ENCODE data around the gene DSG3. TPM values are rescaled to one million over a fixed set of nuclear protein-coding genes. Genes with fewer than 3 reads are reported as not detected.
"Not testable (repeated sequence)": the region's sequence is repeated elsewhere in the genome, so short reads cannot be mapped to it uniquely, and the experiment has no call there.

The DSG3 gene
- polyA plus RNA-seq, 3 donors from 2014 or later, result not detected

DNA sequence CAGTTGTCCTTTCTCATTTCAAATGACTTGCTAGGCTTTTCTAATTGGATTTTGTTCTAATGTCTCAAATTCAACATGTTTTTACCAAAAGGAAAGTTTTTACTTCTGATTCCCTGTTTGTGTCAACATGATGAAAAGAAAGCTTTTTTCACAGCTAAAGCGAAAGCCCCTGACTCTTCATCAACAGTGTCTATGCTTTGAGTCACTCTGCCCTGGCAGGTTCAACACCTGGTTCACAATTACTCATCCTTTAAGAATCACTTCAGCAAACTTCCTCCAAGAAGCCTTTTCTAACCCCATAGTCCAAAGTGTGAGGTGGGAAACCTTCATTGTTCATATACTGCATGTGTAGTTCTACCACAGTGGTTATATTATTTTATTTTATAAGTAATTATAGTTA is 42.8 kb downstream of the DSG3 start:
- Mint-ChIP-seq H3K4me1 (no peaks in the 10 kb centered on the region), H3K27ac (no peak overlapping the region)

DNA sequence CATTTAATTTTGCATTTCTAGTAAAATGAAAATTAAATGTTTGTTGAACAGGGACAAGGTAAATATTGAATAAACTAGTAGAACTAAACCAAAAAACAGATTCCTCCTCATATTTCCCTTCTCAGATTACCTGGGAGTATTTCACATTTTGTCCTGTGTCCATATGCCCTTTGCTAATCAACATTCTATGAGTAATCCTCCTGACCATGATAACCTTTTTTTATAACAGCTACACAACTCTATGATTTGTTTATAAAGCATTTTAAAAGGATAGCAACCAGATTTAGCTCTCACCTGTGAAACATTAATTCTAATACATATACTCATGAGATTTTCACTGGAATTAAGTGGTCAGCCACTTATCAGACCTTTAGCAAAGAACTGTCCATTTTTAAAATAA is 43.3 kb downstream of the DSG3 start:
- Mint-ChIP-seq H3K4me3 (no peak overlapping the region), H3K36me3 (no peaks in the 10 kb centered on the region), H3K27me3 (ENCODE audit: low read depth in 3 of 3) (peaks cover 0 to 10% (median 7%) of the 10 kb centered on the region in 3 donors), H3K4me1 (no peaks in the 10 kb centered on the region), H3K9me3 (peaks cover 0 to 4% (median 0%) of the 10 kb centered on the region in 6 donors), H3K27ac (no peak overlapping the region)
- DNase-seq, result no peak

More for the DNA sequence above, 42.8 kb downstream of the DSG3 start:
- peaks cover 0 to under 1% (median 0%) of the 10 kb centered on the region in 6 donors for H3K9me3 Mint-ChIP-seq
- H3K4me3 Mint-ChIP-seq, result no peak overlapping the region
- H3K36me3 Mint-ChIP-seq, result no peaks in the 10 kb centered on the region
- no peak for DNase-seq
- peaks cover 0 to 6% (median 6%) of the 10 kb centered on the region in 3 donors for H3K27me3 Mint-ChIP-seq (ENCODE audit: low read depth in 3 of 3)

DNA sequence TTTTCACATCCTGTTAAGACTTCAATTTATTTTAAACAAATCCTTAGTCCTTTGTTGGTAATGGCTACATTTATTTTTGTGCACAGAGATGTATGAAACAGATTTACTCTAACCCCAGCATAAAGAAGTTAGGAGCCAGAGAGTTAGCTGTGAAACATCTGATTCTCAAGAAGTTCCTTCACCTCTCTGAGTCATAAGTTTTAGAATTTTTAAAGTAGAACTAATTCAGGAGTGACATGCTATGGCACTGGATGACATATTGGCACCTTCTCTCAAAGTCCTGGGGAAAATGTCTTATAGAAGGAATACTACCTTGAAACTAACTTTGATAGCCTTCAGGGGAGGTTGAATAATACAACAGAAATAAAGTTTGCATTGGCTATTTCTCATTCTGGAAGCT is 44.0 kb downstream of the DSG3 start:
- no peaks in the 10 kb centered on the region for H3K4me1 Mint-ChIP-seq
- no peak for DNase-seq
- no peaks in the 10 kb centered on the region for H3K36me3 Mint-ChIP-seq
- no peak overlapping the region for H3K27ac Mint-ChIP-seq
- H3K9me3 Mint-ChIP-seq, result peaks cover 0 to 4% (median 0%) of the 10 kb centered on the region in 6 donors
- H3K27me3 Mint-ChIP-seq (ENCODE audit: low read depth in 3 of 3), result peaks cover 0 to 13% (median 2%) of the 10 kb centered on the region in 3 donors
- no peak overlapping the region for H3K4me3 Mint-ChIP-seq

DNA sequence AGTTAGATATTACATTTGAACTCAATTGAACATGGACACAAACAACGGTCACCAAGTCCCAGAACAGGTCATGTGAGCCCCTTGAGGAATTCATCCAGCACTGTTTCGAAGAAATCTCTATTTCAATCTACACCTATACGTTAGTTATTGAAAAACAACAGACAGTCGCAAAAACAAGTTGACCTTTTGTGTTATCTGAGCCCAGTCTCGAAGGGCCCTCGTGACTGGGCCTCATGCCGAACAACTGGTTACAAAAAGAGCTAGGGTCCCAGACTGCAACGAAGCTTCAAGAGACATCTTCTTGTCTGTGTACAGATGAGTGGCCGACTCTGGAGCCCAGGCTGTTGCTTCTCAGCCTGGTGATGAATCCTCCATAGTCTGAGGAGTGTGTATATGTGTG is 45.1 kb downstream of the DSG3 start:
- DNase-seq, result no peak
- Mint-ChIP-seq H3K27ac (no peak overlapping the region), H3K4me3 (no peak overlapping the region), H3K9me3 (peaks cover 0 to 4% (median 0%) of the 10 kb centered on the region in 6 donors), H3K27me3 (ENCODE audit: low read depth in 3 of 3) (peaks cover 0 to 18% (median 2%) of the 10 kb centered on the region in 3 donors), H3K36me3 (peaks cover 0 to 5% (median 0%) of the 10 kb centered on the region in 3 donors), H3K4me1 (no peaks in the 10 kb centered on the region)

DNA sequence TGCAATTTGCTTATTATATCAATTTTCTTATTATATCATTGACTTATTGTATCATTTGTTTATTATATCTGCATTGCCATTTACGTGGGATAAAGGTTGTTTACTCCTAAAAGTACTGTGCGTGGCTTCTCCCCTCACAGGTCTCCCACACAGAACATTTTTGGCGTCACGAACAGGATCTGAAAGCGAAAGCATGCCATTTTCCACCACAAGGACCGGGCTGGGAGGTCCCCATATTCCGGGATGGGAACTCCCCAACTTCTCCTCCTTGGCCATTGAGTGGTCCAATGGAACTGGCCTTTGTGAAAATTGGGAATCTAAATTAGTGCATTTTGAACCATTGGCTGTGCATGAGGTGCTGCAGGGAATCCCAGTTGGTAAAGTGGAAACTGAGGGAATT is 45.6 kb downstream of the DSG3 start:
- peaks cover 0 to 18% (median 2%) of the 10 kb centered on the region in 3 donors for H3K27me3 Mint-ChIP-seq (ENCODE audit: low read depth in 3 of 3)
- no peak overlapping the region for H3K4me3 Mint-ChIP-seq
- no peaks in the 10 kb centered on the region for H3K4me1 Mint-ChIP-seq
- no peak for DNase-seq
- peaks cover 0 to 4% (median 0%) of the 10 kb centered on the region in 6 donors for H3K9me3 Mint-ChIP-seq
- H3K36me3 Mint-ChIP-seq, result peaks cover 0 to 5% (median 0%) of the 10 kb centered on the region in 3 donors
- H3K27ac Mint-ChIP-seq, result no peak overlapping the region

DNA sequence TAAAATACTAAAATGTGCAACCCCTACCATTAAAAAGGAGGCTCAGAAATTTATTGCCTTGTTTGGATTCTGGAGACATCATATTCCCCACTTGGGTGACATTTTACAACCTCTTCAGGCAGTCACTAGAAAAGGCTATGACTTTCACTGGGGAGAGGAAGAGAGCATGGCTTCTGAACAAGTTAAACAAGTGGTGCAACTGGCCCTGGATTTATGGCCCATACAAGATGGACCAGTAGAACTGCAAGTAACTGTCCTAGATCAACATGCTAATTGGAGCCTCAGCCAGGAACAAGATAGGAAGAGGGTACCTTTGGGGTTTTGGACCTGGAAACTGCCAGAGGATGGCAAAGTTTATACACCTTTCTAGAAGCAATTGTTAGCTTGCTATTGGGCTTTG is 46.4 kb downstream of the DSG3 start:
- Mint-ChIP-seq H3K4me3 (no peak overlapping the region), H3K27ac (no peak overlapping the region), H3K4me1 (peaks cover 5% of the 10 kb centered on the region in 2 donors), H3K27me3 (ENCODE audit: low read depth in 3 of 3) (peaks cover under 1 to 16% (median 6%) of the 10 kb centered on the region in 3 donors), H3K36me3 (peaks cover 0 to 5% (median 0%) of the 10 kb centered on the region in 3 donors), H3K9me3 (peaks cover 0 to 4% (median 0%) of the 10 kb centered on the region in 6 donors)
- no peak for DNase-seq

DNA sequence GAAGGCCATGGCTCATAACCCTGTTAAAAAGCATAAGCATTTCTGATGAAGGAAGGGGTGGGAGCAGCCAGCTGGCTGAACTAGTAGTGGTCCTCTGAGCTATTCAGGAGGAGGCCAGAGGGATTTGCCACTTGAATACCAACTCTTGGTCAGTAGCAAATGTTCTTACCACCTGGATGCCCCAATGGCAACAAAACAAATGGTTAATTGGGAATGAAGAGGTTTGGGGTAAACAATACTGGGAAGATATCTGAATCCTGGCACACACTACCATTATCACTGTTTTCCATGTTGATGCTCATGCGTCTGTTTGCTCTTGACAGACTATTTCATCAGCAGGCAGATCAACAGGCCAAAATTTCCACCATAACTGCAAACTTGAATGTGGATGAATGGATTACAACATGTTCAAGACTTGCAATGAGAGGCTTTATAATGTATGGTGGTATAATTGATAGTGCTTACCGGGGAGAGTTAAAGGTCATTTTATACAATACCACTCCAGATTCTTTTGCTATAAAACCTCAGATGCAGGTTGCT is 47.2 kb downstream of the DSG3 start:
- peaks cover 5 to 23% (median 10%) of the 10 kb centered on the region in 3 donors for H3K27me3 Mint-ChIP-seq (ENCODE audit: low read depth in 3 of 3)
- H3K27ac Mint-ChIP-seq, H3K9me3 Mint-ChIP-seq, H3K4me3 Mint-ChIP-seq, H3K36me3 Mint-ChIP-seq, DNase-seq: not testable (repeated sequence)
- peaks cover 6 to 10% of the 10 kb centered on the region in 2 donors for H3K4me1 Mint-ChIP-seq

DNA sequence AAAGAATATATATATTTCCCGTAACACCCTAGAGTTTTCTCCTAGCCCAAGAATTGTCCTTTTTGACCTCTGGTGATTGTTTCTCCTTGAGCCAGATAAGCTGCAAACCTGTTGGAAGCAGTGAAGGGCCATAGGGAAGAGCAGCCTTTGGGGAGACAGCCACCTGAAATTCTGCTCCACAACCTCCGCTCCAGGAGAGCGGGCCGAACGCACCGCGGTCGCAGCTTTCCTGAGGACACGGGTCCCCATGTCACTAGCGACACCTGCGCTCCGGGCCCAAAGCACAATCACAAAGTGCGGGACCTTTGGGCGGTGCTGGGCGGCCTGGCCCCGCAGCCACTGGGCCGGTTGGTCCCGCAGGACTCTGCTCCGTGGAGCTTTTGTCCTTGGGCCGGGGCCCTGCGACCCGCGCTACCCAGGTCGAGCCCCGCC is 49.9 kb downstream of the DSG3 start:
- peaks cover 5 to 23% (median 10%) of the 10 kb centered on the region in 3 donors for H3K27me3 Mint-ChIP-seq (ENCODE audit: low read depth in 3 of 3)
- peaks cover 6 to 10% of the 10 kb centered on the region in 2 donors for H3K4me1 Mint-ChIP-seq
- no peak overlapping the region for H3K27ac Mint-ChIP-seq
- no peak for DNase-seq
- peaks cover 0 to 5% (median 0%) of the 10 kb centered on the region in 3 donors for H3K36me3 Mint-ChIP-seq
- H3K4me3 Mint-ChIP-seq, result peak overlapping the region; percentile 16 to 57 (median 42)
- H3K9me3 Mint-ChIP-seq, result peaks cover 0 to 4% (median 0%) of the 10 kb centered on the region in 6 donors

DNA sequence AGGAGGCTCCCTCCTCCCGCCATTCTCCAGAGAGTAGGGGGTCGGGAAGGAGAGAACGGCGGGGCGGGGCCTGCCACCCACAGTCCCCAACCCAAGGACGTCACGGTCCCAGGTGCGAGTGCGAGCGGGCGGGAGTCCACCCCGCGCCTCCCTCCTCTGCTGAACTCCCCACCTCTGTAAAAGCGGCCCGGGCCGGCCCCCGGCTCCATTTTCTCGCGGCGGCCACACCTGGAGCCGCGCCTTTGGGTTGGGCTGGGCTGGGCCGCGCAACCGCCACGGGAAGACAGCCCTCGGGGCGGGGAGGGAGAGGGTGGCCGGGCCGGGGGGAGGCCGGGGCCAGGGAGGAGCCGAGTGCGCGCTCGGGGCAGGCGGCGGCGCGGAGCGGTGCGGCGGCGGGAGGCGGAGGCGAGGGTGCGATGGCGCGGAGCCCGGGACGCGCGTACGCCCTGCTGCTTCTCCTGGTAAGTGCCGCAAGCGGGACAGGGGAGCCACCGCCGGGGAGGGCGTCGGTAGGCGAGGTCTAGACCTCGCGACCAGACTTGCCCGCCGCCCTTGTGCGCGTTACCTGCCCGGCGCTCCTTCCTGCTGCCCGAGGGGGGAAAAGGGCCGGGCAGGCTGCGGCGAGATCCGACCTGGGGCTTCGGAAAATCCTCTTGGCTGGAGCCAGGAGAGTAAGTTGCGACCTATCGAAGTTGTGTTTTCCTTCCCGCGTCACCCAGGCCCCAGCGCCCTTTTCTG is 50.5 kb downstream of the DSG3 start, which contains the start of gene DSG2:
Gene DSG2, plus strand, starts transcription at position 342 of the 738 bp plus-strand sequence. Its CDS starts 75 bp downstream, at position 417.
- no peak for DNase-seq
- peak within 1 kb of the TSS; percentile 56 to 81 (median 68) for H3K4me3 Mint-ChIP-seq
- peaks cover 5 to 23% (median 10%) of the 10 kb centered on the region in 3 donors for H3K27me3 Mint-ChIP-seq (ENCODE audit: low read depth in 3 of 3)

DNA sequence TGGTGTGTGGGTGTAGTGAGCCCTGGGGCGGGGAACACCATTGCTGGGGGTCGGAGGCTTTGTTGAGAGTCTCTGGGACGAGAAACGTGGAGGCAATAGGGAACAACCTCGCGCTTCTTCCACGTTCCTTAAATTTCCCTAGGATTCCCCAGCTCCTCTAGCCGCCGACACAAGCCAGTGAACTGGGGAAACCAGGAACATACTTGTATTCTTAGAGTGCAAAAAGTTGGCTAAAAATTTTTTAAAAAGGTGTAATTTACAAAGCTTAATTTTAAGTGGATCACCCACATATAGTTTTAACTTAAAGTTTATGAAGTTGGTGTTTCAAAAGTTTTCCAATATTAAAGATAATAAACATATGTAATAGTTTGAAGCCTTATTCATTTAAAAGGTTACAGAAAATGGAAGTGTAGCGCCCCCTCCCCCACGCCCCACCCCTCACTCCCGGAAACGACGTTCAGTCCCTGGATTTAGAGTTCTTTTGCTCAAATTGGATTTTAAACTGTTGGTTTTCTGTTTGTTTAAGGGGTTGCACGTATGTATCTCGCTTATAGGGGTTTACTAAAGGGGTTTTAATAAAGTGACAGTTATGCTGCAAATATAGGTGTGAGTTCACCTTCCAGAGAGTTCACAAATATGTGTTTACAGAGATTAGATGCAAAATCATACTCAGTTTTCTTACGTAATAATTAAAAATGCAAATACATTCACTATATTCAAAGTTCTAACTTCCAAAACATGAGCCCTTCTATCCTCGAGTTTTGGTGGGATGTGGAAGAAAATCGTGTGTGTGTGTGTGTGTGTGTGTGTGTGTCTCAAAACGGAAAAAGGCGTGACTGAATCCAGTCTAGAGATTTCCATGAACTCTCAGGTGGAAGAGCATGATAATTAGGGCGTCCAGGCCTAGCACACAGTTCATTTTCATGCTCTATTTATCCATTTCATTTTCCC is 51.3 kb downstream of the DSG3 start:
- Mint-ChIP-seq H3K4me1 (peaks cover 6 to 10% of the 10 kb centered on the region in 2 donors), H3K27me3 (ENCODE audit: low read depth in 3 of 3) (peaks cover 5 to 23% (median 10%) of the 10 kb centered on the region in 3 donors), H3K27ac (no peak overlapping the region), H3K9me3 (peaks cover 0 to 4% (median 0%) of the 10 kb centered on the region in 6 donors), H3K4me3 (peak overlapping the region; percentile 56 to 81 (median 68)), H3K36me3 (peaks cover 0 to 5% (median 0%) of the 10 kb centered on the region in 3 donors)
- no peak for DNase-seq

More for the DNA sequence above, 50.5 kb downstream of the DSG3 start, which contains the start of gene DSG2:
- Mint-ChIP-seq H3K36me3 (peaks cover 0 to 5% (median 0%) of the 10 kb centered on the region in 3 donors), H3K4me1 (peaks cover 6 to 10% of the 10 kb centered on the region in 2 donors), H3K9me3 (peaks cover 0 to 4% (median 0%) of the 10 kb centered on the region in 6 donors), H3K27ac (no peak within 1 kb of the TSS)

DNA sequence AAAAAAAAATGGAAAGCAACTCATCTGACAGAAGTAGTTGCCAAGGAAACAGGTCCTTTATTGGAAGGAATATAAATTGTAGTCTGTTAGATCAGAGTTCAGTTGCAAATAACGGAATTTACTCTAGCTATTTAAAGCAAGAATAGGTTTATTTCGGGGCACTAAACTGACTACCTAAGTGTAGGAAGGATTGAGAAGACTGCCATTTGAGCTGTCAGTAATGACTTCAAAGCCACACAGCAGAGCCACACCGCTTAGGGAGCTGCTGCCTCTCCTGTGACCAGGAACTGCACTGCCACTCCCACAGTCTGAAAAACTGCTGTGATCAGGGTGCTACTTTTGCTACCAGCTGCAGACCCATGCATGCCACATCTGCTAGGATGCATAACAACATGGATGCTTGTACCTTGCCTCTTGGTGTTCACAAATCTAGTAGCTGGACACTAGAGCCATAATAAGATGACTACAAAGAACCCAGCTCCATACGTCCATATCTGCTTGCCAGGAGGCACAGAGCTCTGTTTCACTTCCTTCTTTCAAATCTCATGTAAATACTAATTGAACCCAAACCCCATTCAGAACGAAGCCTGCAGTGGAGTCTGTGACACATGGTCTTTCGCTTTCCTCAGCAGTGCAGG is 52.6 kb downstream of the DSG3 start:
- Mint-ChIP-seq H3K4me1 (peaks cover 6 to 10% of the 10 kb centered on the region in 2 donors), H3K27ac (no peak overlapping the region), H3K36me3 (peaks cover 0 to 5% (median 0%) of the 10 kb centered on the region in 3 donors), H3K9me3 (peaks cover 0 to 4% (median 0%) of the 10 kb centered on the region in 6 donors), H3K27me3 (ENCODE audit: low read depth in 3 of 3) (peaks cover 5 to 23% (median 10%) of the 10 kb centered on the region in 3 donors), H3K4me3 (no peak overlapping the region)
- DNase-seq, result no peak

DNA sequence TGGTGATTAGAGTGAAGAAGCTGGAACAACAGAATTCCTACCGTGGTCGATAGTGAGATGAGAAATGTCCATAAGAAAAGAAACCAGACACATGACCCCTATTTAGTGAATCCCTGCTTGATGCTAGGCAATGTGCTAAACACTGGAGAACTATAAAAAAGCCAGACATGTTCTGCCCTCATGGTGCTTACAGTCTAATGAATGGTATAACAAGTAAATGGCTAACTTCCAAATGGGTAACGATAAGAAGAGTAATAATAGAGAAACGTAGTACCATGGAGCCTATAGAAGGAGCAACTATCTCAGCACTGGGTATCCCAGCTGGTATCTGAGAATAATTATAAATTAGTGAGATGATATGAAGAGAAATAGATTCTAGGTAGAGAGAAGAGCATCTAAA is 55.5 kb downstream of the DSG3 start:
- no peaks in the 10 kb centered on the region for H3K36me3 Mint-ChIP-seq
- H3K27me3 Mint-ChIP-seq (ENCODE audit: low read depth in 3 of 3), result peaks cover 5 to 11% (median 8%) of the 10 kb centered on the region in 3 donors
- H3K4me3 Mint-ChIP-seq, result no peak overlapping the region
- H3K9me3 Mint-ChIP-seq, result peaks cover 0 to 3% (median 0%) of the 10 kb centered on the region in 6 donors
- no peak overlapping the region for H3K27ac Mint-ChIP-seq
- H3K4me1 Mint-ChIP-seq, result peaks cover 6 to 10% of the 10 kb centered on the region in 2 donors
- DNase-seq, result no peak
